Endothelial cell (in vitro differentiated cells): ENCODE results near the gene FARP2. TPM values are rescaled to one million over a fixed set of nuclear protein-coding genes. Genes with fewer than 3 reads are reported as not detected.

Experiments
- DNase-seq: peaks from one replicate; pipeline ENCODE4 v3.0.0; 2021; ENCODE audit warnings: low spot score
- H3K27ac Mint-ChIP-seq: one replicate; pipeline ENCODE4 v1.8.0; 2021; ENCODE audit warnings: mixed read lengths, inconsistent platforms; ENCODE audit not compliant: unreplicated experiment
- H3K27me3 Mint-ChIP-seq: one replicate; pipeline ENCODE4 v1.8.0; 2021; ENCODE audit warnings: mild to moderate bottlenecking, moderate library complexity, mixed read lengths, inconsistent platforms; ENCODE audit not compliant: unreplicated experiment
- H3K36me3 Mint-ChIP-seq: one replicate; pipeline ENCODE4 v1.8.0; 2021; ENCODE audit warnings: mild to moderate bottlenecking, low read depth, mixed read lengths, inconsistent platforms; ENCODE audit not compliant: unreplicated experiment
- H3K4me1 Mint-ChIP-seq: one replicate; pipeline ENCODE4 v1.8.0; 2021; ENCODE audit warnings: mild to moderate bottlenecking, mixed read lengths, inconsistent platforms; ENCODE audit not compliant: unreplicated experiment
- H3K4me3 Mint-ChIP-seq: one replicate; pipeline ENCODE4 v1.8.0; 2021; ENCODE audit warnings: mild to moderate bottlenecking, mixed read lengths, inconsistent platforms; ENCODE audit not compliant: unreplicated experiment
- H3K9me3 Mint-ChIP-seq: one replicate; pipeline ENCODE4 v1.8.0; 2021; ENCODE audit warnings: mixed read lengths, inconsistent platforms; ENCODE audit not compliant: unreplicated experiment
- total RNA-seq: library from RNA; stranded (reverse); fragmentation: NEBNext Ultra II Directional; extraction: Animal tissue kit (Norgen Biotek cat#: 25700); gene quantifications from one replicate; pipeline ENCODE4 v1.2.1, GENCODE V29; 2021; ENCODE audit not compliant: unreplicated experiment
- TF ChIP-seq, protein P1 (sequence below): fragments of 200-600 bp; sonication (generic); IDR thresholded peaks from one replicate; pipeline ENCODE4 v1.5.0; 2021; ENCODE audit warnings: antibody characterized with exemption; ENCODE audit not compliant: unreplicated experiment

Gene FARP2
- total RNA-seq, 1 donor from 2014 or later: 19.1 TPM

DNA sequence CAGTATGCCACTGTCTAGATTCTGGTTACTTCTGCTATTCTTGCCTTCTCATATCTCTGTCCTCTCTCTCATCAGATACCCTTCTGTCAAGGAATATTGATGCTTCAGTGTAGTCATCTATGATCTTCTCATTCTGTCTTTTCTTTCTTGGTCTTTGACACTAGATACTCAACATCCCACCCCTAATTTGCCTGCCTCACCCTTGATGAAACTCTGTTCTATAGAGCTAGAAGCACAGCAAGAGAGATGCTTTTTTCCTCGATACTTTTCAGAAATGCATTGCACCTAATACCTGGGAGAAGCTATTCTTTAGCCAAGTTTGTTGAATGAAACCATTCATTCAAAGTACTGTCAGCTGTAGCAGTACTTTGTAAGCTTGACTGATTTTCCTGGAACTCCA, 30.8 kb upstream of the FARP2 start:
- Mint-ChIP-seq H3K4me3 (no peak overlapping the region), H3K27ac (no peak overlapping the region), H3K4me1 (peaks cover 14% of the 10 kb centered on the region), H3K36me3 (peaks cover 22% of the 10 kb centered on the region), H3K9me3 (no peaks in the 10 kb centered on the region), H3K27me3 (no peaks in the 10 kb centered on the region)
- TF ChIP-seq, protein P1, sequence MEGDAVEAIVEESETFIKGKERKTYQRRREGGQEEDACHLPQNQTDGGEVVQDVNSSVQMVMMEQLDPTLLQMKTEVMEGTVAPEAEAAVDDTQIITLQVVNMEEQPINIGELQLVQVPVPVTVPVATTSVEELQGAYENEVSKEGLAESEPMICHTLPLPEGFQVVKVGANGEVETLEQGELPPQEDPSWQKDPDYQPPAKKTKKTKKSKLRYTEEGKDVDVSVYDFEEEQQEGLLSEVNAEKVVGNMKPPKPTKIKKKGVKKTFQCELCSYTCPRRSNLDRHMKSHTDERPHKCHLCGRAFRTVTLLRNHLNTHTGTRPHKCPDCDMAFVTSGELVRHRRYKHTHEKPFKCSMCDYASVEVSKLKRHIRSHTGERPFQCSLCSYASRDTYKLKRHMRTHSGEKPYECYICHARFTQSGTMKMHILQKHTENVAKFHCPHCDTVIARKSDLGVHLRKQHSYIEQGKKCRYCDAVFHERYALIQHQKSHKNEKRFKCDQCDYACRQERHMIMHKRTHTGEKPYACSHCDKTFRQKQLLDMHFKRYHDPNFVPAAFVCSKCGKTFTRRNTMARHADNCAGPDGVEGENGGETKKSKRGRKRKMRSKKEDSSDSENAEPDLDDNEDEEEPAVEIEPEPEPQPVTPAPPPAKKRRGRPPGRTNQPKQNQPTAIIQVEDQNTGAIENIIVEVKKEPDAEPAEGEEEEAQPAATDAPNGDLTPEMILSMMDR: no peak
- DNase-seq: no peak

DNA sequence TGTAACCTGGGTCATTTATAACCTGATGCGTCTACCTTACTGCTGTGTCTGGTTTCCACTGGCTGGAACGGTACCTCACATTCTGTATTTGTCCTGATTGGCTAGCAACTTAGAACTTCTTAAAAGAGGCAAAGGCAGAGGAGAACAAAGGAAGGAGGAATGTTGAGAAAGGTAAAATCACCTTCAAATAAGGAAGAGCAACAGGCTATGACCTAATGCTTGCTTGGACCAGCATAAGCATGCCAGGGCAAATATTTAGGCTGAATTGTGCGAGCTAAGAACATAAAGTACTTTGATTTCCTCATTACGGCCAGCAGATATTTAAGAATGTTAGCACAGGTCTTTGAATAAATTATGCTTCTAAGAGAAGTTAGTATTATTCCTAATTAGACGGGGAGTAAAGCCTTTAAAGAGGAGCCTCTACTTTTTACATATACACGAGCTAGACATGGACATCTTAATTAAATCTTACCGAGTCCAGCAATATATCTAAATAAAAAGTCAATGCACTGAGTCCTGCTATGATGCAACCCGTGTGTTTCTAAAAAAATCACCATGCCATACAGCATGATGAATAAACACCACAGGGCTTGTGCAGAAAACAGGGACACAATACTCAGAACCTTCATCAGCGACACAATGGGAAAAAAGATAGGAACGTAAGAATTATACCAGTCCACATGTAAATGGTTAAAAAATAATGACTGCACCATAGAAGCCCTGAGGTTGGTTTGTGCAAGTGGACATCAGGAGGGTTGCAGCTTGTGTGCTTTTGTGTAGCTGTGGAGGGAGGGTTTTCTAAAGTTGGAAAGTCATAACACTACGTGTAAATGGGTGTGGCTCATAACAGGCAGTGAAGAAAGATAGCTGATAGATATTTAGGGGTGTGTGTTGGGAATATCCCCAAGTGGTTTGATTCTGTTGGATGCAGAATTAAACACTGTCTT, 26.1 kb upstream of the FARP2 start:
- Mint-ChIP-seq H3K4me3 (no peak overlapping the region), H3K4me1 (no peaks in the 10 kb centered on the region), H3K27me3 (no peaks in the 10 kb centered on the region), H3K36me3 (peaks cover 35% of the 10 kb centered on the region), H3K27ac (peak overlapping the region; percentile 25), H3K9me3 (no peaks in the 10 kb centered on the region)
- DNase-seq: no peak
- TF ChIP-seq, protein P1: no peak

DNA sequence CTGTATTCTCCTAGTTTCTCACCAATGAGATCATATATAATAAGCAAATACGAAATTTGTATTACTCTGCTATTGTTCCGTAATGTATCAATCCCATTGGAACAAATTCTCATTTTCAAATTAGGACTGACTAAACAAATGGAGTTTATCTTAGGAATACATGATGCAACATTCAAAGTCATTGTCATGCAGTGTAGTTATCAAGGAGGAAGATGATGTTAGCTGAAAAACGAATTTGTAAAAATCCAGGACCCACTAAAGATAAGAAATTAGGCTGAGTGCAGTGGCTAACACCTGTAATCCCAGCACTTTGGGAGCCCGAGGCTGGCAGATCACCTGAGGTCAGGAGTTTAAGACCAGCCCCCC, 25.5 kb upstream of the FARP2 start:
- Mint-ChIP-seq H3K27ac (no peak overlapping the region), H3K4me3 (peak overlapping the region; percentile 57), H3K4me1 (no peaks in the 10 kb centered on the region), H3K27me3 (no peaks in the 10 kb centered on the region), H3K9me3 (no peaks in the 10 kb centered on the region), H3K36me3 (peaks cover 35% of the 10 kb centered on the region)
- TF ChIP-seq, protein P1: no peak
- DNase-seq: no peak

DNA sequence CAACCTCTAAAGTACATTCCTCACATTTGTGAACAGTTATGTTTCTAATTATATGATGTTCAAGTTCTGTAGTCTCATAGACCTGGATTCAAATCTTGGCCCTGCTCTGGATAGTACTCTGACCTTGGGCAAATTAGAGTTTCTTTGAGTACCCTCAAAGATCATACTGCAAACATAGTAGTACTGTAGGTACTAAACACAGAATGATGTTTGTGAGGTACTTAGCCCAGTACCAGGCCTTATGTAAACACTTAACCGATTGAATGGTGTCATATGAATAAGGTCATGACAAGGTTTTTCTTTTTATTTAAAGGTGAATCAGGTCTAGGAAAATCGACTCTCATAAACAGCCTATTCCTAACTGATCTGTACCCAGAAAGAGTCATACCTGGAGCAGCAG, 21.3 kb upstream of the FARP2 start:
- peaks cover 2% of the 10 kb centered on the region for H3K27me3 Mint-ChIP-seq
- no peak overlapping the region for H3K4me3 Mint-ChIP-seq
- peaks cover 28% of the 10 kb centered on the region for H3K36me3 Mint-ChIP-seq
- no peaks in the 10 kb centered on the region for H3K4me1 Mint-ChIP-seq
- no peak overlapping the region for H3K27ac Mint-ChIP-seq
- TF ChIP-seq, protein P1: no peak
- DNase-seq: no peak
- H3K9me3 Mint-ChIP-seq: no peaks in the 10 kb centered on the region

DNA sequence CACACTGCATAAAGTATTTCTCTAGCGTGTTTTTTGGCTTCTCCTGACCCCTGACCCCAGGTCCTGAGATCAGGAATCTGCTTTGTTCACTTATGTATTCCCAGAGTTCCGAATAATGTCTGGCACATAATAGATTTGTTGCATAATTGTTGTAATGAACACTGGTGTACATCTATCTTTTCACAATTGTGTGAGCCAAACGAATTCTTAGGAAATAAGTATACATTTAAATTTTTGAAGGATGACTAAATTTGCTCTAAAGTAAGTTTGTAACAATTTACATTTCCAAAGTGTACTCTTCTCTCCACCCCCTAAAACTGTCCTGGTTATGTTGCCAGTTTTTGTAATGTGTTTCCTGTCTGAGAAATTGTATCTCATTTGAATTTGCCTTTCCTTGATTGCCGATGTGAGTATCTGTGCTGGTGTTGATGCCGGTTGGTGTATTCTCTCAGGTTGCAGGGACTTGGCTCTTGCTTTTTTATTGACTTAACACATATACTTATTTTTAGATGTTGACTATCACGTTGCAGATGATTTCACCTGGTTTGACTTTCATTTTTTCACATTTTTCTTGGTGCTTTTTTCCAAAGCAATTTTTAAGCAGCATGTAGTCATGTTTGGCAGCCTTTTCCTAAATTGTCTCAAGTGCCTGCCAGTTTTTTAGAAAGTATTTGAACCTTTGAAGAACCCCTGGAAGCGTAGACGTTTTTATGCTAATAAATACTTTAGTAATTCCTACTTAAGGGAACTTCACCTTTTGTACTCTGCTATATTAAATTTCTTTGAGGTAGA, 16.1 kb upstream of the FARP2 start:
- TF ChIP-seq, protein P1: no peak
- DNase-seq: no peak
- no peak overlapping the region for H3K4me3 Mint-ChIP-seq
- H3K36me3 Mint-ChIP-seq: peaks cover 42% of the 10 kb centered on the region
- H3K9me3 Mint-ChIP-seq: no peaks in the 10 kb centered on the region
- H3K27me3 Mint-ChIP-seq: peaks cover 2% of the 10 kb centered on the region
- no peak overlapping the region for H3K27ac Mint-ChIP-seq
- H3K4me1 Mint-ChIP-seq: no peaks in the 10 kb centered on the region
